Kidney epithelial cell (primary cell): ENCODE results near the gene CNNM3. TPM values are rescaled to one million over a fixed set of nuclear protein-coding genes. Genes with fewer than 3 reads are reported as not detected.

ENCODE experiments used
- DNase-seq: peaks from one replicate; pipeline ENCODE4 v3.0.0-alpha.2; 2010; ENCODE audit warnings: low read depth
- H3K27me3 ChIP-seq: 2 replicates; pipeline ENCODE4 v1.6.0; 2011; ENCODE audit warnings: low read length; ENCODE audit not compliant: control insufficient read depth, insufficient read depth
- H3K36me3 ChIP-seq: 2 replicates; pipeline ENCODE4 v1.5.1; 2011; ENCODE audit warnings: low read length; ENCODE audit not compliant: control insufficient read depth, insufficient read depth
- H3K4me3 ChIP-seq: 2 replicates; pipeline ENCODE4 v1.5.1; 2011; ENCODE audit warnings: low read depth, mild to moderate bottlenecking, control low read depth, low read length
- CTCF ChIP-seq: IDR thresholded peaks from 2 replicates; pipeline ENCODE4 v1.5.1; 2011; ENCODE audit warnings: mild to moderate bottlenecking, moderate library complexity, low read length, control low read depth, inconsistent platforms; ENCODE audit not compliant: insufficient read depth, poor library complexity, severe bottlenecking
- total RNA-seq: library from RNA; depleted of rRNA; stranded (reverse); fragments of >200 nt; gene quantifications from 2 replicates; pipeline ENCODE4 v1.2.3, GENCODE V29; 2015

CNNM3 gene
- total RNA-seq, 1 donor from 2014 or later: 9.2 TPM

DNA sequence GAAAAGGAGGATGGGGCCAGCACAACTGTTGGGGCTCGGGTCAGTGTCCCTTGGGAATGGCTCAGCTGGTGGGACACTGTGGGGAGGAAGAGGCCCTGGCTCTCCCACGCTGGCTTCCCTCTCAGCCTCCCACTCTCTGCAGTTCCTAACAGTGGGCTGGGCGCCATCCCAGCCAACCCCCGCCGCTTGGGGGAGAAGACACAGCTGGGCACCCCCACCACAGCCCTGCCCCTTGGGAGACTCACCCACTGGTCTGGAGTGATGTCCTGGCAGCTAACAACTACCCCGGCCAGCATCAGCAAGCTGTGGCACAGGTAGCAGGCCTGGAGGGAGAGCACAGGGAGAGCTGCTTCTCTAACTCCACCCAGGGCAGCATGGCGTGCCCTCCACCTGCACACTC lies 62.1 kb downstream of the CNNM3 start:
- DNase-seq: no peak
- no peak overlapping the region for H3K4me3 ChIP-seq
- no peak for TF ChIP-seq CTCF
- peaks cover 2% of the 10 kb centered on the region for H3K27me3 ChIP-seq
- no peaks in the 10 kb centered on the region for H3K36me3 ChIP-seq

DNA sequence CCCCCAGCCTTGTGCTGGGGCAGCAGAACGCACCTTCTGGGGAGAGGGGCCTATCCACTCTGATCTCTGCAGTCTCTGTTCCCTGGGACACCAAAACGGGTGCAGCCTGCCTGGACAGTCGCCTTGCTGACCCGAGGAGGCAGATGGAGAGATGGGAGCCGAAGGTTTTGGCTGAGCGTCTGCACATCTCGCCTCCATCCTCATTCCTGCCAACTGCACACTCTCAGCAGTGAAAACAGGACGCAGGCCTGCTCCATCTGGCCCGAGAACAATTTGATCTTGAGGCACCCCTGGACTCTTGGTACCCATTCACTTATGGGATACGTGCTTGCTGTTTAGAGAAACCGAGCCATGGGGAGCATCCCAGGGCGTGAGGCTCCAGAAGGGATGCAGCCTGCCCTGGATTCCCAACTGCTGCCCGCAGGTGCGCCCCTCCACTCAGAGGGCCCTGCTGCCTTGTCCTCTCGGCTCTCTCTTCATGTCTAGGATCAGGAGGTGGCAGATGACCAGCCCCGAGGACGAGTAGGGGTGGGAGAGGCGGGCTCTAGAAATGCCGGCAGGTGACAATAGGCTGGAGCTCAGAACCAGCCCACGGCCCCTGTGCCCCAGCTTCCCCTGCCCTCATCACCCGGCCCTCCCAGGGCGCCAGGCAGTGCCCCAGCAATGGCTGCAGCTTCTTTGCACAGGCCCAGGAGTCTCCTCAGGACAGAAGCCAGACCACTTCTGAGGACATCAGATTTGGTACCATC lies 62.9 kb downstream of the CNNM3 start:
- Histone ChIP-seq H3K4me3 (no peak overlapping the region), H3K36me3 (no peaks in the 10 kb centered on the region), H3K27me3 (peaks cover 2% of the 10 kb centered on the region)
- no peak for DNase-seq
- no peak for TF ChIP-seq CTCF

- DNase-seq: no peak
- H3K4me3 ChIP-seq: no peak overlapping the region
- no peaks in the 10 kb centered on the region for H3K36me3 ChIP-seq
- no peak for TF ChIP-seq CTCF
- peaks cover 2% of the 10 kb centered on the region for H3K27me3 ChIP-seq
These were observed 63.5 kb downstream of the CNNM3 start for GRCh38 chr2:96879545-96880040.

GRCh38 chr2:96880891-96881273 lies 64.8 kb downstream of the CNNM3 start:
- Histone ChIP-seq H3K36me3 (no peaks in the 10 kb centered on the region), H3K27me3 (peaks cover 2% of the 10 kb centered on the region), H3K4me3 (no peak overlapping the region)
- TF ChIP-seq CTCF: no peak
- no peak for DNase-seq

- DNase-seq: no peak
- no peak for TF ChIP-seq CTCF
- no peaks in the 10 kb centered on the region for H3K36me3 ChIP-seq
- H3K4me3 ChIP-seq: no peak overlapping the region
- H3K27me3 ChIP-seq: peaks cover 2% of the 10 kb centered on the region
These were observed 65.5 kb downstream of the CNNM3 start for GRCh38 chr2:96881349-96882195.

DNA sequence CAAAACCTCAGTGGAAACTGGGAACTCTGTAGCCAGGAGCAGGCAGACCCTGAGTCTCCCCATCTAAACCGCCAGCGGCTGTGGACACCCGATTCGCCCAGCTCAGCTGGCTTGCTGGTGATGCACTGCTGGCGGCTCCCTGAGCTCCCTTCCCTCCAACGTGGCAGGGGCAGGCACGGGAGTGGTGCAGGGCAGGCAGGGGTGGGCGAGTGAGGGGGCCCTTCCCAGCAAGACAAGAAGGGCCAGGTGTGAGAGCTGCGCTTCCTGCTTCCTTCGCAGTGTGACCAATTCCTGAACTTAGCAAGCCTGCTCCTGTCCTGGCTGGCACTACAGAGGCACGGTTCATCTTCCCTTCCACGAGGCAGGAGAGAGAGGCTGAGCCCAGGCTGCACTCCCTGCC lies 66.2 kb downstream of the CNNM3 start:
- no peak for TF ChIP-seq CTCF
- no peak for DNase-seq
- Histone ChIP-seq H3K36me3 (no peaks in the 10 kb centered on the region), H3K27me3 (peaks cover 2% of the 10 kb centered on the region), H3K4me3 (no peak overlapping the region)
